HS-5 (cell line): Measurements from ENCODE around the gene REXO4.
"Not testable (repeated sequence)": the region's sequence is repeated elsewhere in the genome, so short reads cannot be mapped to it uniquely, and the experiment has no call there.

Experiments used
- DNase-seq: peaks from one replicate; pipeline ENCODE4 v3.0.0-alpha.2; 2012; ENCODE audit warnings: low read depth

REXO4 gene, protein sequence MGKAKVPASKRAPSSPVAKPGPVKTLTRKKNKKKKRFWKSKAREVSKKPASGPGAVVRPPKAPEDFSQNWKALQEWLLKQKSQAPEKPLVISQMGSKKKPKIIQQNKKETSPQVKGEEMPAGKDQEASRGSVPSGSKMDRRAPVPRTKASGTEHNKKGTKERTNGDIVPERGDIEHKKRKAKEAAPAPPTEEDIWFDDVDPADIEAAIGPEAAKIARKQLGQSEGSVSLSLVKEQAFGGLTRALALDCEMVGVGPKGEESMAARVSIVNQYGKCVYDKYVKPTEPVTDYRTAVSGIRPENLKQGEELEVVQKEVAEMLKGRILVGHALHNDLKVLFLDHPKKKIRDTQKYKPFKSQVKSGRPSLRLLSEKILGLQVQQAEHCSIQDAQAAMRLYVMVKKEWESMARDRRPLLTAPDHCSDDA

DNA sequence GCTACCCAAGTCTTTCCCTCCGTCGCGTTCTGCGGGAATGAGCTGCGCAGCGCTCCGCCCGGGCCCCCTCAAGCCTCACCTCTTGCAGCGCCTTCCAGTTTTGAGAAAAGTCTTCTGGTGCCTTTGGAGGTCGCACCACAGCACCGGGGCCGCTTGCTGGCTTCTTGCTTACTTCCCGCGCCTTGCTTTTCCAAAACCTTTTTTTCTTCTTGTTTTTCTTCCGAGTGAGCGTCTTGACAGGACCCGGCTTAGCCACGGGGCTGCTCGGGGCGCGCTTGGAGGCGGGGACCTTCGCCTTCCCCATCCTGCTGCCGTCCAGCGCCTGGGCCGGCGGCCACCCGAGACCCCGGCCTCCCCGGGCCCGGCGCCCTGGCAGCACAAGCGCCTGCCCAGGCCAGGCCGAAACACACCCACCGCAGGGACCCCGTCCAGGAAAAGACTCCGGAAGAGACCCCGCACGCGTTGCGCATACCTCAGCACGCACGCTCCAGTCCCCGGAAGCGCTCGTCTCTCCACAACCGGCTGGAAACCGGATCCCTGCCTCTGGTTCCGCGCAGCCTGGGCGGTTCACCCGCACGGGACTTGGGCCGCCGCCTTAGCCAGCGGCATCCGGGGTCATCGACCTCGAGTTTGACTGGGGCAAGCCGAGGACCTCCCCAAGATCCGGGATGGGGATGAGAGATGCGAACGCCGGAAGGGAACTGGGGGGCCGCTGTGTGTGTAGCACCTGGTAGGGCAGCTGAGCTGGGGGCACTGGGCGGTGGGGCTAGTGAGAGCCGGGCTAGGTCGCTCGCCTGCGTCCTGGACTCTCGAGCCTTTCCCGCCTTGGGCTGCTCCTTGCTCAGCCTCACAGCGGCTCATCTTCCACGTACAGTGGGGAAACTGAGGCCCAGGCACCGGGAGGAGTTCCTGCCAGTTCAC lies at the start of gene REXO4:
REXO4 (minus strand) TSS at position 470 of the 921 bp plus-strand sequence; CDS start at position 304, 166 bp downstream.
- DNase-seq, result peak; percentile 68

DNA sequence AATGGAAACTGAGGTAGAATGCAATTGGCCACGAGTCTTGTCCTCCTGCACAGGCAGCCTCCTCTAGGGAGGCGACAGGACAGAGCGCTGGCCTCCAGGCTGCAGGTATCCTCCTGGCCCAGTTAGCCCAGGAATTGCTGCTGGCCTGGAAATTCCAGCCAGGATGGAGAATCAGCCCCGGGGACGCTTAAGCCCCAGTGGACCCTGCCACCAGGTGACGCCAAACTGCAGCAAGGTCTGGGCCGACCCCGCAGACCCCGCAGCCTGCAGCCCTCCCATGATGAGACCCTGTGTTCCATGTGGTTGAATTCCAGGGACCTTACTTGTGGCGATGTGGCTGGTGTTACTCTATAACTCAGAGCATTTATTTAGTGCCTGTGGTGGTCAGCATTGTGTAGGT lies 49.3 kb upstream of the REXO4 start:
- no peak for DNase-seq

DNA sequence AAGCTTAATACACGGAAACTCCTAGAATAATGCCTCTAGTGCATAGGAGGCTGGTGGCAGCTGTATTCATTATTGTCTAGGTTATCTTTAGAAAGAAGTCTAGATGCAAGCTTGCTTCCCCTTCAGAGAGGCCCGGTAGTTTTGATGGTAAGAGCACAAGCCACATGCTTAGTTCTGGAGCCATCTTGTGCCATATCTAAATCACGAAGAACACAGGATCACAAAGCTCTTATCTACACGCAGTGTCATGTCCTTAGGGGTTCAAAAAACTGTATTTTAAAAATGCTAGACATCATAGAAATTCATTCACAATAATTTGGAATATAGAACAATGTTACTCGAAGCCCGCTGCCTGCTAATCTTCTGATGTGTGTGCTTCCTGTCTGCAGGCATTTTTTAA lies 48.2 kb upstream of the REXO4 start:
- no peak for DNase-seq

DNA sequence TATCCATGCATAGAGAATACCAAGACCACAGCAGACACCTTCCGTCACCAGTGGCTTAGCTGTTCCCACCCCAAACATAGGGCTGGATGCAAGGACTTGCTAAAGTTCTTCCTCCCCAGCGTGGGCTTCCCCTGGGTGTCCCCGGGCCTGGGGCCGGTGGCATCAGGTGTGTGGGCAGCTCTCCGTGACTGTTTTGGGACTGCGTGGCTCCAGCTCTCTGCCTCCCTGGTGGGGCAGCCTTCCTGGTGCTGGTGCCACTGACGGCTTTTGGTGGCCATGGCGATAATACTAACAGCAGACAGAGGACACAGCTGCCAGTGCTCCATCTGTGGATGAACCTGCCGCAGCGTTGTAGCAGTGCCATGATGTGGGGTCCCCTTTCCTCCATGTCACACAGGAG lies 46.8 kb upstream of the REXO4 start:
- no peak for DNase-seq

DNA sequence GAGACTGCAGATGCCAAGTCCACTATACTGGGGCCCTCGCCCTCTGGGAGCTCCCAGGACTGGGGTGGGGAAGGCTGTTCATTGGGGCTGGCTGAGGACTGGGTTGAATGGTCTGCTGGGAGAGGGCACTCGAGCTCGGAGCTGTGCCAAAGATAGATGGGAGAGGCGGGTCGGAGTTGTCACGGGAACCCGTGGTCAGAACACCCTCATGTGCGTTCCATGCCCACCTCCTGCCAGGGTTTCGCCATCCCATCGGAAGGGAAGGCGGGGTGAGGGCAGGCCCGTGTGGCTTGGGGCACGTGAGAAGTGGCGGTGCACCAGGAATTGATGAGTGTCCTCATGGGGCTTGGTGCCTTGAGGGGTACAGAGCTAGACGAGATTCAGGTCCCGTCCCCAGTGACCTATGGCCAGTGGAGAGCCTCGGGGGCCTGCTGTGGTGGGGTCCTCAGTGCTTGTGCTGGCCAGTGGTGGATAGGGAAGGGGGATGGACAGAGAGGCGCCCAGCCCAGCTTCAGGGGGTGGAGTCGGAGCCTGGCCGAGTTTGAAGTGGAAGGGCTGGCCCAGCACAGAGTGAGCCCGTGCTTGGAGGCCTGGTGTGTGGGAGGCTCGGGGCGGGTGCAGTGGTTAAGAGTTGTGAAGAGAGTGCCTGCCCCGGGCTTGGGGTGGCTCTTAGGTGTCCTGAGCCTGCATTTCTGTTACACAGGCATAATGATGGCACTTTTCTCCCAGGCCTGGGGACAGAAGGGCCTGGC lies 46.2 kb upstream of the REXO4 start:
- no peak for DNase-seq

DNA sequence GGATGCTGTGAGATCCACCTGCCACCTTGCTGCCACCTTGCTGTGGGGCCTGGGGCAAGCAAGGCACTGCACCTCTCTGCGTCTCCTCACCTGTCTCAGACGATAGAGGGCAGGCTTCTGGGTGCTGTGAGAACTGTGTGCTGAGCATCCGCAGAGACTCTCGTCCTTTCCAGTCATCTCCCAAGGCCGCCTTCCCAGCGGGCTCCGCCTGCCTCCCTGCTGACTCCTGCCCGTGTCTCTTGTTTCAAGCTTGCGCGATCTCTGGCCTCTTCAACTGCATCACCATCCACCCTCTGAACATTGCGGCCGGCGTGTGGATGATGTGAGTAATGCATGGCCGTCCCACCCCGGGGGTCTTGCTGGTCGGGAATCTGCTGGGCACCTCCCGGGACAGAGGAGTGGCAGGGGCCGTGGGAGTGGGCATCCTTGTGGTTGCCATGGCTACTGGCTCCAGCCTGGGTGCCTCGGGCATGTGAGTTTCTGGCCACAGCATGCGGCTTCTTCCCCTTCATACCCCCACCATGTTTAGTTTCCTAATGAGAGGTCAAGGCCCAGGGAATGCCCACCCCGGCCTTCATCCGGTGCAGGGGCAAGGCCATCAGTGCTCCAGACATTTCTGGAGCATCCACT lies 45.5 kb upstream of the REXO4 start:
- no peak for DNase-seq

DNA sequence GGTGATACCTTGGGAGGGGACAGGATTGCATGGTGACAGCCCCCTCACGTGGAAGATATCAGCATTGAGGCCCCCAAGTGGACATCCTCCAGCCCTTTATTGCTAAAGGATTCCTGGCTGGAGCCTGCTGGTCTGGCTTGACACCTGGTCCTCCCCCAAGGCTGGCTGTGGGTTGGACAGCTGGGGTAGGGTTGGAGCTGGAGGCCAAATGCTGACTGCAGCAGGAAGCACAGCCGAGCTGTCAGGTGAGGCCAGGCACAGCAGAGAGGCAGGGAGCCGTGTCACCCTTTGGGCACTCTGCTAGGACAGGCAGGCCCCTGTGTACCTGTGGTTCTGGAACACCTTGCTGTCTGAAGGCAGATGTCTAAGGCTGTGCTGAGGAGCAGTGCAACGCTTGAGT lies 44.2 kb upstream of the REXO4 start:
- no peak for DNase-seq

DNA sequence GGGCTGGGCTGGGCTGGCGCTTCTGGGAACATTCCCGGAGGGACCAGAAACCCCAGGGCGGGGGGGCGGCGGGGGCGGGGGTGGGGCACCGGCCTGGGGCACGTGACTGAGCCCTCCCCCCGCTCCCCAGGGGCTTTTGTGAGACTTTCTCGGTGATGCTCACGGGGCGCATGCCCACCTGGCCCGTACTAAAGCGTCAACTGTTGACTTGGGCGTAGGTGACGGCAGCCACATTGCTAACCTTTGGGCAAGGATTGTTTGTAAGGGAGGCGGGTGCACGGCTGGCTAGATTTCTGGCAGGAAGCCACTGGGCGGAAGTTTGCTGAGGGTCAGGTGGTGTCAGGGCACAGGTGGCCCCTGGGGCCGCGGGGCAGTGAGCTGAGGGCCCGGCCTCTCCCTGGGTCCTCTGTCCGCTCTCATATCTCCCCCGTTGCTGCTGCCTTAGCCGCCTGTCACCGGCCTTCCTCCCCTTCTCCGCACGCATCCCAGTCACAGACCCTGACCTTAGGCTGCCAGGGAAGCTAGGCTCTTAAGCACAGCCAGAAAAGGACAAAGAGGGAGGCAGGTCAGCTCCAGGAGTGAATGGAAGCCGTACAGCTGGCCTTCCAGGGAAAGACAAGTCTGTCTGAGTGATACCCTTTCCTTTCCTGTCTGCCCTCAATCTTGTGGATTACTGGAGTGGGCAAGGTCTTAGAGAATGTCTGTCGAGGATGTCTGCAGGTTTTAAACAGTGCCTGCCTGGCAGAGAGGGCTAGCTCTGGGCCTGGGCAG lies 42.8 kb upstream of the REXO4 start:
- DNase-seq, result no peak

DNA sequence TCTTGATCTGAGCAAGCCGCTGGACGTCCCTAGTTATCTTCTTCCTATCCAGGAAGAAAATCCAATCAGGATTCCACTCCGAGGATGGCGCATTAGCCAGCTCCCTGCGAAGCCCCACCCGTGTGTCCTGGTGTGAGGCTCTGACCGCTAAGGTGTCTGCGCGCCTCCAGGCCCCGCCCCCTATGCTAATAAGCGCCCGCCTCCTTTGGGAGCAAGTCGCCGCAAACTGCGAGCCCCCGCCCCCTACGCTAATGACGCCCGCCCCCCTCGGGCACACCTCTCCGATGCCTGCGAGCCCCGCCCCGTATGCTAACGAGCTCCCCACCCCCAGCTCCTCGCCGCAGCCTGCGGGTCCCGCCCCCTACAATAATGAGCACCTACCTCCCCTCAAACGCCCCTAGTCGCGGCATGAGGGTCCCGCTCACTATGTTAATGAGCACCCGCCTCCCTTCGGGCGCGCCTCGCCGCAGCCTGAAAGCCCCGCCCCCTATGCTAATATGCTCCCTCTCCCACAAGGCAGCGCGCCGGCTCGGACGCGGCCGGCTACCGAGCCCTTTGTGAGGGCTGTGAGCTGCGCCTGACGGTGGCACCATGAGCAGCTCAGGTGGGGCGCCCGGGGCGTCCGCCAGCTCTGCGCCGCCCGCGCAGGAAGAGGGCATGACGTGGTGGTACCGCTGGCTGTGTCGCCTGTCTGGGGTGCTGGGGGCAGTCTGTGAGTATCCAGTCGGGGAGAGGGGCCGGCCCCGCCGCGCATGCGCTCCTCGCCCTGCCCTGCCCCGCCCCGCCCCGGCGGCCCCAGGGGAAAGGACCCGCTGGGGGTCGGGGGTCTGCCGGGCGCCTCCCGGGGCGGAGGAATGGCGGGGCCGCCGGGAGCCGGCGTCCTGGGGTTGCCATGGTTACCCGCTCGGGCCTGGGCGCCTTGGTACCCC lies 41.9 kb upstream of the REXO4 start, which contains the start of gene CACFD1:
CACFD1 (plus strand) TSS at position 503 of the 929 bp plus-strand sequence; CDS start at position 592, 89 bp downstream.
- peak; percentile 78 for DNase-seq

DNA sequence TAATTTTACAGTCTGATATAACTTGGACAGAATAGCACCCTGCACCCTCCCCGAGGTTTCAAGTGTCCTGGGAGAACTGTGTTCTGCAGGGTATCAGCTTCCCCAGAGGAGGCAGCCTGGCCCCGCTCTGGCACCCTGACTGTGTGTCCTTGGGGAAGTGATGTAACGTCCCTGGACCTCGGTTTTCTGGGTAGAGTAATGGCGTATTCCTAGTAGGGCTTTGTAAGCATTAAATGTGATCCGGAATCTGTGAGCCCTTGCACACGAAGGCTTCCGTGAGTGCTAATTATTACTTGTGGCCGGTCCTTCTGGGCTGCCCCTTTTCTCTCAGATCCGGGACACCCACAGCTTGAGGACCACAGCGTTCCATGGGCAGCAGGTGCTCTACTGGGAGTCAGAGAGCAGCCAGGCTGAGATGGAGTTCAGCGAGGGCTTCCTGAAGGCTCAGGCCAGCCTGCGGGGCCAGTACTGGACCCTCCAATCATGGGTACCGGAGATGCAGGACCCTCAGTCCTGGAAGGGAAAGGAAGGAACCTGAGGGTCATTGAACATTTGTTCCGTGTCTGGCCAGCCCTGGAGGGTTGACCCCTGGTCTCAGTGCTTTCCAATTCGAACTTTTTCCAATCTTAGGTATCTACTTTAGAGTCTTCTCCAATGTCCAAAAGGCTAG lies 41.0 kb upstream of the REXO4 start:
- DNase-seq, result no peak

DNA sequence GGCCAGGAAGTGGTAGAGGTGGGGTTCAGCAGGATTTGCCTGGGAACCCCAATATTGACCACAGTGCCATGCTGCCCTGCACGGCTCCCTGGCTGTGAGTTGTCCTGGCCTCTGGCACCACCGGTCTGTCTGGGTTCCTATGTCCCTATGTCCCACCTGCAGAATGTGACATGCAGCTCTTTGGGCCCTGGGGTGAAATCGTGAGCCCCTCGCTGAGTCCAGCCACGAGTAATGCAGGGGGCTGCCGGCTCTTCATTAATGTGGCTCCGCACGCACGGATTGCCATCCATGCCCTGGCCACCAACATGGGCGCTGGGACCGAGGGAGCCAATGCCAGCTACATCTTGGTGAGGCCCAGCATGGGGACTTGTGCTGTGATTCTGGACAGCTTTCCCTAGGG lies 39.9 kb upstream of the REXO4 start:
- DNase-seq, result no peak

DNA sequence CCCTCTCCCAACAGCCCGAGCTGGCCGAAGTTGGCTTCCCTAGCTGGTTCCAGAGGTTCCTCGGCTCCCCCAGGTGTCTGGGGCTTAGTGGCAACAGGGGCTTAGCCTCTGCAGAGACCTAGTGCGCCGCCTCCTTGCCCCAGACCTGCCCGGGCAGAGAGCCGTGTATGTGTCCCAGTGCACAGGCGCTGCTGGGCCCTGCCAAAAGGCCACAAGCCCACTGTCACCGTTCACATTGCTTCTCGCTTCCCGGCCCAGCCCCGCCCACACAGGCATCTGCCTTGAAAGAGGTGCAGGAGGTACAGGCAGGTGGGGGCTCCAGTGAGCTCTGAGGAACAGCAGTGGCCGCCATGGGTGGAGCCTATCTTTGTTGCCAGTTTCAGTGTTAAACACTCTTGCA lies 39.4 kb upstream of the REXO4 start:
- DNase-seq, result no peak

DNA sequence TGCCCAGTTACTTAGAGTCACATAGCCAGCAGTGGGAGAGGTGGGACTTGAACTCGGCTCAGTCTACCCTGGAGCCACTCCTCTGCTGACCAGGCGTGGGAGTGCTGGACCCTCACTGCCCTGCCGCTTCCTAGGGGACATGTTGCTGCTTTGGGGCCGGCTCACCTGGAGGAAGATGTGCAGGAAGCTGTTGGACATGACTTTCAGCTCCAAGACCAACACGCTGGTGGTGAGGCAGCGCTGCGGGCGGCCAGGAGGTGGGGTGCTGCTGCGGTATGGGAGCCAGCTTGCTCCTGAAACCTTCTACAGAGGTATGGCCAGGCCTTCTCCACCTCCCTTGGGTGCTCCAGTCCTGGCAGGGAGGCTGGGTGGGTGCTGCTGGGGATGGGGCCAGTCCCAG lies 38.6 kb upstream of the REXO4 start:
- no peak for DNase-seq

DNA sequence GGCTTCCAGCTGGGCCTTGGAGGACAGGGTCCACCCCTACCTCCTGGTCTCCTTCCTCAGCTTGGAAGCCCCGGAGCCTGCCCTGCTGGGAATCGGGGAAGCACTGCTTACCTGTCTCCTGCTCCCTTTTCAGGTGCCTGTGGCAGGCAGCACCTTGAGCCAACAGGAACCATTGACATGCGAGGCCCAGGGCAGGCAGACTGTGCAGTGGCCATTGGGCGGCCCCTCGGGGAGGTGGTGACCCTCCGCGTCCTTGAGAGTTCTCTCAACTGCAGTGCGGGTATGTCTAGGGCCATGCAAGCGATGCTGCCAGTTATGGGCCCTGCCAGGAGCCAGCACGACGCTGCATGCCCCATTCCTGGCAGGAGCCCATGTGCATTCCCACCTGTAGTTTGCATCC lies 38.1 kb upstream of the REXO4 start:
- no peak for DNase-seq

DNA sequence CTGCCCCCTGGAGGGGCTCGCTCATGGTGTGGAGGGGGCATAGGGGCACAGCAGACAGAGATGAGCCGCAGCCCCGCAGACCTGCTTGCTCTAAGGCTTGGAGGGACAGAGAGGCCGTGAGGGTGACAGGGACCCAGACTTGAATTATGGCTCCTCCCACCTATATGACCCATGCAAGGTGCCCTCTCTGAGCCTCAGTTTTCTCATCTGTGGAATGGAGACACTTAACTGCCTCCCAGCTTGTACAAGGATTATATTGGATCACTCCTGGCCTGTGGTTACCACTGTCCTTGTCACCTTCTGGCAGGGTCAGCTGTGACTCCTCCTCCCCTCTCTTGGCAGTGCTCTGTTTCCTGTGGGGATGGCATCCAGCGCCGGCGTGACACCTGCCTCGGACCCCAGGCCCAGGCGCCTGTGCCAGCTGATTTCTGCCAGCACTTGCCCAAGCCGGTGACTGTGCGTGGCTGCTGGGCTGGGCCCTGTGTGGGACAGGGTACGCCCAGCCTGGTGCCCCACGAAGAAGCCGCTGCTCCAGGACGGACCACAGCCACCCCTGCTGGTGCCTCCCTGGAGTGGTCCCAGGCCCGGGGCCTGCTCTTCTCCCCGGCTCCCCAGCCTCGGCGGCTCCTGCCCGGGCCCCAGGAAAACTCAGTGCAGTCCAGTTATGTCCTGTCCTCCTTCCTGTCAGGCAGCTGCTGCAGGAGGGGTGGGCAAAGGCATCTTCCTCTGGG lies 37.3 kb upstream of the REXO4 start:
- DNase-seq, result no peak

DNA sequence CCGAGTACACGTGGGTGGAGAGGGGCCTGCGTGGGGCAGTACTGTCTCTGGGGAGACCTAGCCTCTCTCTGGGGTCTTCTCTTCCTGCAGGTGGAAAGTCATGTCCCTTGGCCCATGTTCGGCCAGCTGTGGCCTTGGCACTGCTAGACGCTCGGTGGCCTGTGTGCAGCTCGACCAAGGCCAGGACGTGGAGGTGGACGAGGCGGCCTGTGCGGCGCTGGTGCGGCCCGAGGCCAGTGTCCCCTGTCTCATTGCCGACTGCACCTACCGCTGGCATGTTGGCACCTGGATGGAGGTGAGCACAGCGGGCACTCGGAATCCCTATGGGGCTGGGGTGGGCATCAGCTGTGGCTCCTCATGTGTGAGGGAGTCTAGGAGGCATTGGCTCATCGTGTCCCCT lies 36.5 kb upstream of the REXO4 start:
- no peak for DNase-seq

DNA sequence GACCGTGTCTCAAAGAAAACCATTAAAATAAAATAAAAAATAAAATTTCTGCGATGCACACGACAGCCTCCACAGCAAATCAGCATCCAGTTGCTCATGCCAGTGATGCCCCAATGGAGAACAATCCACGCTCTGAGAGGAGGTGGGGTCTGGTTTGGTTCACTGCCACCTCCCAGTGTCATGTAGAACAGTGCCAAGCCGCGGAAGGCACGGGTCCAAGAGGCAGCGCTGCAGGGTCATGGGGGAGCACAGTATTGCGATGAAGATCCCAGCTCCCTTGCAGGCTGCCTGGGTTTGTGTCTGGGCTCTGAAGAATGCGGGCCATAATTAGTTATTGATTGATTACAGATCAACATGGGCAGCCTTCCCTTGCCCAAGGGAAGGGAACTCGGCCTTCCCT lies 35.8 kb upstream of the REXO4 start:
- DNase-seq, result no peak

DNA sequence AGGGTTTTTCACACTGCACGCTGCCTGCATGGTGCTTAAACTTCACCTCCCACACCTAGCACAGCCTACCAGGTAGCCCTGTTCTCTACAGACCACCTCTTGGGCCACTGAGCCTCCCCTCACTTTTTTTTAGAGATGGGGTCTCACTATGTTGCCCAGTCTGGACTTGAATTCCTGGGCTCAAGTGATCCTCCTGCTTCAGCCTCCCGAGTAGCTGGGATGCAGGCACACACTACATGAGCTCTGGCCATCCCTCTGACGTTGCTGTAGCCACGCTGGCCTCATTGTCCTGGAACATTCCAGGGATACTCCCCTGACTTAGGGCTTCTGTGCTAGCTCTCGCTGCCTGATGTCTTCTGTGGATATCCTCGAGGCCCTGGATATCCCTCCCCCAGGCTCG lies 34.8 kb upstream of the REXO4 start:
- DNase-seq, result no peak

DNA sequence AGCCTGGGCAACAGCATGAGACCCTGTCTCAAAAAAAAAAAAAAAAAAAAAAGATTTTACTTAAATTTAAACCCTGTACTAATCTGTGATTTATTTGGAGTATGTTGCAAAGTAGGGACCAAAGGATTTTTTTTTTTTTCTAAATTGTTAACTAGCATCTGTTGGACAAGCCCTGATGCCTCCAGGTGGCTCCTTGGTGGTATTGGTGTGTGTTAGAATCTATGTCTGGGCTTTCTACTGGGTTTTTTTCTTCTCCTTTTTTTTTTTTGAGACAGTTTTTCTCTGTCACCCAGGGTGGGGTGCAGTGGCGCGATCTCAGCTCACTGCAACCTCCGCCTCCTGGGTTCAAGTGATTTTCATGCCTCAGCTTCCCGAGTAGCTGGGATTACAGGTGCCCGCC lies 34.1 kb upstream of the REXO4 start:
- not testable (repeated sequence) for DNase-seq
